Chondrocyte (in vitro differentiated cells): ENCODE data around the gene ABHD14A. TPM values are rescaled to one million over a fixed set of nuclear protein-coding genes. Genes with fewer than 3 reads are reported as not detected.
"Not testable (repeated sequence)": the region's sequence is repeated elsewhere in the genome, so short reads cannot be mapped to it uniquely, and the experiment has no call there.

ENCODE experiments used
- DNase-seq: peaks from one replicate; pipeline ENCODE4 v3.0.0; 2021; ENCODE audit warnings: mixed read lengths, low spot score
- H3K27ac Mint-ChIP-seq: one replicate; pipeline ENCODE4 v1.8.0; 2021; ENCODE audit warnings: mild to moderate bottlenecking, moderate library complexity, mixed read lengths; ENCODE audit not compliant: unreplicated experiment
- H3K27me3 Mint-ChIP-seq: 2 replicates; pipeline ENCODE4 v1.8.0; 2021; ENCODE audit warnings: low read depth, mixed read lengths
- H3K36me3 Mint-ChIP-seq: 2 replicates; pipeline ENCODE4 v1.8.0; 2021; ENCODE audit warnings: low read depth, mixed read lengths
- H3K4me1 Mint-ChIP-seq: 2 replicates; pipeline ENCODE4 v1.8.0; 2021; ENCODE audit warnings: low read depth, mild to moderate bottlenecking, mixed read lengths
- H3K4me3 Mint-ChIP-seq: one replicate; pipeline ENCODE4 v1.8.0; 2021; ENCODE audit warnings: mild to moderate bottlenecking, moderate library complexity, mixed read lengths; ENCODE audit not compliant: unreplicated experiment
- H3K9me3 Mint-ChIP-seq: 2 replicates; pipeline ENCODE4 v1.8.0; 2021; ENCODE audit warnings: low read depth, mixed read lengths
- CTCF ChIP-seq: fragments of 200-600 bp; sonication (generic); IDR thresholded peaks from 2 replicates; pipeline ENCODE4 v1.5.0; 2021; ENCODE audit warnings: antibody characterized with exemption, mild to moderate bottlenecking, moderate library complexity
- long read RNA-seq: library from polyadenylated mRNA; stranded (forward); transcript quantifications from one replicate; pipeline ENCODE4 v2.0.0, GENCODE V29; 2021
- total RNA-seq: library from RNA; stranded (reverse); gene quantifications from 3 replicates; pipeline ENCODE4 v1.2.1, GENCODE V29; 2021

ABHD14A gene
- total RNA-seq, result 10.0 to 19.4 TPM (median 10.2 TPM) in 3 replicates
- long read RNA-seq, transcript ABHD14A-201 (5 exons, 1,062 nt), result major isoform, 7 of 9 reads
- long read RNA-seq, partial matches to known transcripts, result 0 of 9 reads
- long read RNA-seq, other reads (novel, unspliced or antisense), result 2 of 9 reads

- peaks cover 22% of the 10 kb centered on the region for H3K4me1 Mint-ChIP-seq
- peak within 1 kb of the TSS; percentile 92 for H3K27ac Mint-ChIP-seq
- H3K36me3 Mint-ChIP-seq, result no peaks in the 10 kb centered on the region
- no peak for DNase-seq
- H3K4me3 Mint-ChIP-seq, result peak within 1 kb of the TSS; percentile 95
- H3K9me3 Mint-ChIP-seq, result no peaks in the 10 kb centered on the region
- no peak for TF ChIP-seq CTCF
- H3K27me3 Mint-ChIP-seq, result no peaks in the 10 kb centered on the region
Measured at GRCh38 chr3:51974963-51975851, at the start of gene ABHD14A. ABHD14A (plus strand) TSS chr3:51975064; CDS start chr3:51975136, 72 bp downstream.

- Mint-ChIP-seq H3K27me3 (no peaks in the 10 kb centered on the region), H3K27ac (no peak overlapping the region), H3K4me3 (no peak overlapping the region), H3K4me1 (no peaks in the 10 kb centered on the region), H3K36me3 (peaks cover 4% of the 10 kb centered on the region), H3K9me3 (no peaks in the 10 kb centered on the region)
- no peak for DNase-seq
- TF ChIP-seq CTCF, result no peak
Measured at GRCh38 chr3:51927061-51927977, 47.5 kb upstream of the ABHD14A start.

- Mint-ChIP-seq H3K9me3 (no peaks in the 10 kb centered on the region), H3K27ac (no peak overlapping the region), H3K4me3 (no peak overlapping the region), H3K36me3 (peaks cover 5% of the 10 kb centered on the region), H3K4me1 (no peaks in the 10 kb centered on the region), H3K27me3 (no peaks in the 10 kb centered on the region)
- DNase-seq, result no peak
- TF ChIP-seq CTCF, result no peak
Measured at GRCh38 chr3:51928438-51928837, 46.4 kb upstream of the ABHD14A start.

- not testable (repeated sequence) for H3K4me3 Mint-ChIP-seq, H3K4me1 Mint-ChIP-seq, DNase-seq, H3K36me3 Mint-ChIP-seq, H3K27me3 Mint-ChIP-seq, H3K9me3 Mint-ChIP-seq, H3K27ac Mint-ChIP-seq
Measured at GRCh38 chr3:51928981-51929380, 45.9 kb upstream of the ABHD14A start.

- H3K4me1 Mint-ChIP-seq, result no peaks in the 10 kb centered on the region
- H3K4me3 Mint-ChIP-seq, result no peak overlapping the region
- no peak for TF ChIP-seq CTCF
- no peaks in the 10 kb centered on the region for H3K9me3 Mint-ChIP-seq
- no peaks in the 10 kb centered on the region for H3K27me3 Mint-ChIP-seq
- peaks cover 10% of the 10 kb centered on the region for H3K36me3 Mint-ChIP-seq
- DNase-seq, result no peak
- no peak overlapping the region for H3K27ac Mint-ChIP-seq
Measured at GRCh38 chr3:51929420-51930003, 45.4 kb upstream of the ABHD14A start.
